ENCODE measurements around the gene GET3. TPM values are rescaled to one million over a fixed set of nuclear protein-coding genes. Genes with fewer than 3 reads are reported as not detected.

Gene GET3
- total and polyA plus RNA-seq, 2 of the 13 experiments (the other 11 are each of a cell fraction or from before 2014, with no cell fraction given): 57.7 to 59.4 TPM

DNA sequence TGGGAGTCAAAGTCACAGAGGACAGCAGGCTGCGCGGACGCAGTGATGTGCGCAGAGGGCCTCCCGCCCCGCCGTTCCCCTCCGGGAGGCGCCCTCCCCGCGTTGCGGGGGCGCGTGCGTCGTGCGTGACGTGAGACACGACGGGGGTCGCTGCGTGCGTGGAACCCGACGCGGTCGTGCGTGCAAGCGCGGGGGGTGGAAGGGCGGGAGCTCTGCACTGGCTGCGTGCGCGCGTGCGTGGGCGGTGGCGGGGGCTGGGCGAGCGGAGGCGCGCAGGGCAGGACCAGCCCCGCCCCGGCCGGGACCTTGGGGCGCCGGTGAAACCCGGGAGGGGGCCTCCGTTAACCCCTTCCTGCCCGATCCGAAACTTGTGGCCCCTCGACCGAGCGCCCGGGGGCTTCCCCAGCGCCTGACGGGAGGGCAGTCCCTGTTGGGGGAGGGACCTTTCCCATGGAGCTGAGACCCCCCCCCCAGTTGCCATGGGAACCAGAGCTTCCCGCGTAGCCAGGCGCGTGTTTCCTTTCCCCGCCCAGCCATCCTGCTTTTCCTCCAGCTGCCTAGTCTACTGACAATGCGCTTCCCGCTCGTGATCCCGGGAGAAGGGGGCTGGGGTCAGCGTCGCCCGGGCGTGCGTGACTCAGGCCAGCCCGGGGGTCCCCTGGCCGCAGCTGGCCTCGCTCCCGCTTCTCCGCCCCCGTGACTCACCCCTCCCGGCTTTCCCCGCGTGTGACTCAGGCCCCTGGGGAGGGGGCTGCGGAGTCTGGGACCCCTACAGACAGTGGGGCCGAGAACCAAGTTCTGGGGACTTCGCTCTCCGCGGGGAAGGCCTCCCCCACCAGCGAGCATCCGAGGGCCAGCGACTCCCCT, 45.4 kb downstream of the GET3 start (continued):
- no peak for TF ChIP-seq ZBTB49 (CRISPR knock-in tag; IDR thresholded peaks at IDR 0.05; ENCODE audit: borderline replicate concordance)
- TF ChIP-seq TBL1XR1 (IDR thresholded peaks at IDR 0.05; ENCODE audit: borderline replicate concordance, low read length, partially characterized antibody): no peak
- TF ChIP-seq, protein P1, sequence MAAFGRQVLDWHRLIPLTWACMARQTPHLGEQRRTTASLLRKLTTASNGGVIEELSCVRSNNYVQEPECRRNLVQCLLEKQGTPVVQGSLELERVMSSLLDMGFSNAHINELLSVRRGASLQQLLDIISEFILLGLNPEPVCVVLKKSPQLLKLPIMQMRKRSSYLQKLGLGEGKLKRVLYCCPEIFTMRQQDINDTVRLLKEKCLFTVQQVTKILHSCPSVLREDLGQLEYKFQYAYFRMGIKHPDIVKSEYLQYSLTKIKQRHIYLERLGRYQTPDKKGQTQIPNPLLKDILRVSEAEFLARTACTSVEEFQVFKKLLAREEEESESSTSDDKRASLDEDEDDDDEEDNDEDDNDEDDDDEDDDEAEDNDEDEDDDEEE (CRISPR knock-in tag; IDR thresholded peaks at IDR 0.05): peak; percentile 63; the same call in 1 of the 2 replicates
- TF ChIP-seq FOSL2 (CRISPR knock-in tag; IDR thresholded peaks at IDR 0.05): peak; percentile 52; the same call in 1 of the 2 replicates
- TF ChIP-seq POLR2A (IDR thresholded peaks at IDR 0.05; ENCODE audit: insufficient read depth in 1 of 2, low read depth in 2 of 2, low read length in 2 of 2): no peak
- no peak for TF ChIP-seq PAF1 (CRISPR knock-in tag; IDR thresholded peaks at IDR 0.05)
- TF ChIP-seq MXI1 (IDR thresholded peaks at IDR 0.05; ENCODE audit: borderline replicate concordance, low read depth, low read length): peak; percentile 52; the same call in 1 of the 3 replicates
- TF ChIP-seq ERF (CRISPR knock-in tag; IDR thresholded peaks at IDR 0.05): no peak
- no peak for TF ChIP-seq MTF2 (CRISPR knock-in tag; IDR thresholded peaks at IDR 0.05; ENCODE audit: borderline replicate concordance)
- TF ChIP-seq HDAC1 (CRISPR knock-in tag; IDR thresholded peaks at IDR 0.05): peak; percentile 80
- no peak for TF ChIP-seq ZNF605 (CRISPR knock-in tag; IDR thresholded peaks at IDR 0.05)
- no peak for TF ChIP-seq IKZF5 (CRISPR knock-in tag; IDR thresholded peaks at IDR 0.05)
- no peak for TF ChIP-seq ZNF607 (CRISPR knock-in tag; IDR thresholded peaks at IDR 0.05; ENCODE audit: borderline replicate concordance)
- TF ChIP-seq TCF7L2 (IDR thresholded peaks at IDR 0.05; ENCODE audit: low read depth, low read length): no peak
- TF ChIP-seq, protein P2, sequence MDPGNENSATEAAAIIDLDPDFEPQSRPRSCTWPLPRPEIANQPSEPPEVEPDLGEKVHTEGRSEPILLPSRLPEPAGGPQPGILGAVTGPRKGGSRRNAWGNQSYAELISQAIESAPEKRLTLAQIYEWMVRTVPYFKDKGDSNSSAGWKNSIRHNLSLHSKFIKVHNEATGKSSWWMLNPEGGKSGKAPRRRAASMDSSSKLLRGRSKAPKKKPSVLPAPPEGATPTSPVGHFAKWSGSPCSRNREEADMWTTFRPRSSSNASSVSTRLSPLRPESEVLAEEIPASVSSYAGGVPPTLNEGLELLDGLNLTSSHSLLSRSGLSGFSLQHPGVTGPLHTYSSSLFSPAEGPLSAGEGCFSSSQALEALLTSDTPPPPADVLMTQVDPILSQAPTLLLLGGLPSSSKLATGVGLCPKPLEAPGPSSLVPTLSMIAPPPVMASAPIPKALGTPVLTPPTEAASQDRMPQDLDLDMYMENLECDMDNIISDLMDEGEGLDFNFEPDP (CRISPR knock-in tag; conservative IDR thresholded peaks at IDR 0.05): no peak
- TF ChIP-seq PREB (CRISPR knock-in tag; IDR thresholded peaks at IDR 0.05): no peak
- no peak for TF ChIP-seq KDM6A (CRISPR knock-in tag; IDR thresholded peaks at IDR 0.05; ENCODE audit: low read depth)
- TF ChIP-seq CENPX (CRISPR knock-in tag; IDR thresholded peaks at IDR 0.05): no peak
- no peak for TF ChIP-seq ZNF530 (CRISPR knock-in tag; IDR thresholded peaks at IDR 0.05; ENCODE audit: low read depth)
- no peak for TF ChIP-seq ZNF331 (CRISPR knock-in tag; IDR thresholded peaks at IDR 0.05)

Measured in HepG2 (cell line).